Heart right ventricle (tissue), 16 donors: Measurements from ENCODE around the gene INO80B. TPM values are rescaled to one million over a fixed set of nuclear protein-coding genes. Genes with fewer than 3 reads are reported as not detected.
A peak's percentile ranks its signal among the peaks of the same experiment; 100 is the strongest.

ENCODE experiments used
- ATAC-seq, 8 donors: fragments of 200-7000 bp; cut with Tn5 transposase; one replicate each; pipeline ENCODE4 v1.9.1; 2020; ENCODE audit warnings: mild to moderate bottlenecking in 8 of 8, moderate library complexity in 8 of 8, moderate number of reproducible peaks in 1 of 8
- DNase-seq, 2 donors: peaks; one replicate each; pipeline ENCODE4 v3.0.0-alpha.2; 2020
- H3K27ac ChIP-seq, 10 donors: fragments of 200-600 bp; sonication (generic) in 2 of 10; one replicate each; pipeline versions ENCODE4 v1.5.0 to v1.8.0; 2020 to 2022; ENCODE audit warnings: mild to moderate bottlenecking in 3 of 10
- H3K27me3 ChIP-seq, 7 donors: fragments of 200-600 bp; one replicate each; pipeline ENCODE4 v1.8.0; 2021 to 2022; ENCODE audit warnings: mild to moderate bottlenecking in 2 of 7
- H3K36me3 ChIP-seq, 9 donors: fragments of 200-600 bp; sonication (generic) in 1 of 9; one replicate each; pipeline versions ENCODE4 v1.5.0 to v1.8.0; 2020 to 2022; ENCODE audit warnings: mild to moderate bottlenecking in 2 of 9
- H3K4me1 ChIP-seq, 9 donors: fragments of 200-600 bp; sonication (generic) in 1 of 9; one replicate each; pipeline versions ENCODE4 v1.5.0 to v1.8.0; 2020 to 2022; ENCODE audit warnings: mild to moderate bottlenecking in 4 of 9
- H3K4me3 ChIP-seq, 10 donors: fragments of 200-600 bp; sonication (generic) in 2 of 10; one replicate each; pipeline versions ENCODE4 v1.5.0 to v1.8.0; 2020 to 2022; ENCODE audit warnings: mild to moderate bottlenecking in 7 of 10, moderate library complexity in 2 of 10
- H3K9me3 ChIP-seq, 11 donors: fragments of 200-600 bp in 10 of 11; sonication (generic) in 2 of 11; one replicate each; pipeline versions ENCODE4 v1.5.0 to v1.8.0; 2013 to 2022; ENCODE audit warnings: mild to moderate bottlenecking in 2 of 11, control low read depth in 1 of 11, moderate library complexity in 1 of 11
- CTCF ChIP-seq, 9 donors: fragments of 200-600 bp; sonication (generic) in 2 of 9; IDR thresholded peaks; one replicate each; pipeline versions ENCODE4 v1.5.0 to v1.8.0; 2021 to 2022; ENCODE audit warnings: antibody characterized with exemption in 9 of 9, mild to moderate bottlenecking in 5 of 9, moderate library complexity in 1 of 9
- WGBS, 2 donors: extraction: QIAGEN DNeasy Blood & Tissue Kit; methylation state at CpG; one replicate each; pipeline ENCODE4 v1.1.7; 2013; ENCODE audit warnings: inconsistent platforms in 1 of 2; 5-methylcytosine and 5-hydroxymethylcytosine counted together
- intact Hi-C, 10 donors: fragments of 100-400 bp; cut with DNase I; formaldehyde crosslinking; loops; one replicate each; pipeline versions ENCODE4 v1.11.1 to v1.14.2; 2022
- polyA plus RNA-seq, 2 donors: library from polyadenylated mRNA; stranded (reverse); fragments of 200-250 nt; gene quantifications; one replicate each; pipeline ENCODE4 v1.2.3, GENCODE V29; 2013
- total RNA-seq, 10 donors: library from RNA; stranded (reverse); fragmentation: NEBNext Ultra II Directional in 3 of 10; extraction: Animal tissue kit (Norgen Biotek cat#: 25700) in 3 of 10; gene quantifications; one replicate each; pipeline versions ENCODE4 v1.2.1 to v1.2.4, GENCODE V29; 2021 to 2023
- donor health status: Arrhythmogenic right ventricular cardiomyopathy.
- donor health status: ischemic (EF 13 %, LVEDD 7.1; RV severe dilation, severe dysfunction).
- donor health status: healthy with polysubstance abuse.
- donor health status: DM: no; HTN: yes; CAD: no.
- donor health status: DM: no; HTN: no; CAD: no.
- donor health status: ischemic (EF 25% LVEDD 6.9; RV normal size, moderate dysfunction).
- donor health status: ischemic (EF 25% LVEDD 5.7; RV mildly dilated, moderate dysfunction).
- donor health status: healthy.
- donor health status: DM: yes; HTN: yes; CAD: no.
- donor health status: Ischemic cardiomyopathy.
- donor health status: ischemic (EF 35%, LVEDD 5.7; RV mildly dilated, moderate dysfunction).
- donor health status: nonischemic (EF 11% LVEDD 7.7; RV severe dilation, severe dysfunction).
- donor health status: DM: yes; HTN: yes; CAD: no.
- donor health status: PGD.
- donor health status: ischemic (EF 29% LVEDD 5.4; RV normal size, mild dysfunction).
- donor health status: nonischemic (EF 23%, LVEDD 6.1; RV moderate dilation, normal function).

INO80B gene
- total and polyA plus RNA-seq, 12 donors, result 8.9 to 40.7 (median 19.8) TPM

- TF ChIP-seq CTCF (IDR thresholded peaks at IDR 0.05), result no peak
- H3K4me1 ChIP-seq, result peaks cover 8 to 66% (median 48%) of the 10 kb centered on the region in 9 donors
- intact Hi-C loops, result loop anchor here in 3 of 10 donors (5.0 kb wide), 1 partner anchor 83 kb away; no protein-coding TSS in a partner anchor
- ATAC-seq, result no peak
- 92 to 93% methylated on average over 3 of the region's 3 CpGs for WGBS, 2 donors
- peak overlapping the region in 5 of 10 donors; percentile 61 to 85 (median 68) for H3K4me3 ChIP-seq
- DNase-seq, result no peak
- H3K27ac ChIP-seq, result peak overlapping the region in 2 of 10 donors; percentile 86 to 92
- H3K9me3 ChIP-seq, result no peaks in the 10 kb centered on the region
- H3K27me3 ChIP-seq, result peaks cover 0 to 56% (median 40%) of the 10 kb centered on the region in 7 donors
- peaks cover 0 to 20% (median 3%) of the 10 kb centered on the region in 9 donors for H3K36me3 ChIP-seq
These were observed 49.7 kb downstream of the INO80B start for GRCh38 chr2:74504591-74504990.

GRCh38 chr2:74505448-74506246, 50.8 kb downstream of the INO80B start:
- intact Hi-C loops, result loop anchor here in 1 of 10 donors (2.0 kb wide), 1 partner anchor 23 kb away; the partner anchor contains the start of genes CCDC142 and TTC31
- DNase-seq (no peak), ATAC-seq (no peak)
- peak overlapping the region in 4 of 10 donors; percentile 5 to 71 (median 39) for H3K4me3 ChIP-seq
- peak overlapping the region in 1 of 10 donors; percentile 97 for H3K27ac ChIP-seq
- no peaks in the 10 kb centered on the region for H3K9me3 ChIP-seq
- peaks cover 0 to 56% (median 40%) of the 10 kb centered on the region in 7 donors for H3K27me3 ChIP-seq
- no peak for TF ChIP-seq CTCF (IDR thresholded peaks at IDR 0.05)
- peaks cover 0 to 20% (median 3%) of the 10 kb centered on the region in 9 donors for H3K36me3 ChIP-seq
- peaks cover 8 to 60% (median 43%) of the 10 kb centered on the region in 9 donors for H3K4me1 ChIP-seq
- WGBS, 2 donors, result 95 to 96% methylated on average over 14 of the region's 14 CpGs

- H3K36me3 ChIP-seq, result peaks cover 0 to 20% (median 3%) of the 10 kb centered on the region in 9 donors
- TF ChIP-seq CTCF (IDR thresholded peaks at IDR 0.05), result peak in 8 of 9 donors; percentile 40 to 67 (median 49)
- WGBS, 2 donors, result 1% methylated on average over 54 to 56 of the region's 56 CpGs
- peaks cover 0 to 56% (median 43%) of the 10 kb centered on the region in 7 donors for H3K27me3 ChIP-seq
- intact Hi-C loops, result loop anchor here in 3 of 10 donors (1.0 to 2.0 kb wide), 4 partner anchors 22 to 49 kb away; partner anchors contain the start of genes AUP1 (in 2 of the 3), HTRA2 (in 2 of the 3), TTC31 (in 2 of the 3) and CCDC142 (in 1 of the 3)
- H3K4me1 ChIP-seq, result peaks cover 8 to 55% (median 43%) of the 10 kb centered on the region in 9 donors
- H3K27ac ChIP-seq, result peak within 1 kb of the TSS; percentile 95 to 99 (median 96)
- DNase-seq, result peak; percentile 99
- no peaks in the 10 kb centered on the region for H3K9me3 ChIP-seq
- peak within 1 kb of the TSS; percentile 64 to 83 (median 70) for H3K4me3 ChIP-seq
- ATAC-seq, result peak; percentile 95 to 97 (median 96)
These were observed 52.4 kb downstream of the INO80B start, which contains the start of gene PCGF1 for GRCh38 chr2:74507145-74507925. TSS of gene PCGF1 (minus strand) at chr2:74507695. CDS start at chr2:74507668, 27 bp downstream.

Other genes with a start within 250 kb of the INO80B start
- gene SLC4A5, start 111.7 kb upstream of the INO80B start, total RNA-seq, result 1 to 10 TPM in 8 of 10 donors, under 1 TPM in 2; 0.82 to 4.6 (median 1.9) TPM
- gene SLC4A5, start 111.7 kb upstream of the INO80B start, polyA plus RNA-seq, result 1 to 10 TPM in 1 of 2 donors, under 1 TPM in 1; 0.43 to 2.3 TPM
- gene DCTN1, start 74.8 kb upstream of the INO80B start, total RNA-seq, result 100 to 1,000 TPM; 140 to 285 (median 195) TPM
- gene DCTN1, start 74.8 kb upstream of the INO80B start, polyA plus RNA-seq, result 100 to 1,000 TPM; 123 to 168 TPM
- 1 to 10 TPM in 5 of 10 donors, under 1 TPM in 5; 0.52 to 1.7 (median 0.99) TPM for gene C2orf81, start 33.5 kb upstream of the INO80B start, total RNA-seq
- gene C2orf81, start 33.5 kb upstream of the INO80B start, polyA plus RNA-seq, result 1 to 10 TPM; 1.2 to 1.3 TPM
- 1 to 10 TPM; 1.1 to 6.7 (median 2.4) TPM for gene WDR54, start 33.4 kb upstream of the INO80B start, total RNA-seq
- 1 to 10 TPM; 2.9 to 8.7 TPM for gene WDR54, start 33.4 kb upstream of the INO80B start, polyA plus RNA-seq
- gene RTKN, start 13.2 kb upstream of the INO80B start, total RNA-seq, result 10 to 100 TPM in 8 of 10 donors, 1 to 10 TPM in 2; 9.3 to 23.4 (median 14.9) TPM
- 10 to 100 TPM; 25.5 to 33.9 TPM for gene RTKN, start 13.2 kb upstream of the INO80B start, polyA plus RNA-seq
- 10 to 100 TPM; 34.8 to 54.1 (median 45.8) TPM for gene WBP1, start 3.4 kb downstream of the INO80B start, total RNA-seq
- gene WBP1, start 3.4 kb downstream of the INO80B start, polyA plus RNA-seq, result 10 to 100 TPM; 39.4 to 59.8 TPM
- gene MOGS, start 10.3 kb downstream of the INO80B start, total RNA-seq, result 10 to 100 TPM; 12.1 to 28.3 (median 18.0) TPM
- 10 to 100 TPM; 25.6 to 30.4 TPM for gene MOGS, start 10.3 kb downstream of the INO80B start, polyA plus RNA-seq
- gene MRPL53, start 17.6 kb downstream of the INO80B start, total RNA-seq, result 100 to 1,000 TPM; 136 to 188 (median 150) TPM
- 100 to 1,000 TPM in 1 of 2 donors, 10 to 100 TPM in 1; 92.3 to 123 TPM for gene MRPL53, start 17.6 kb downstream of the INO80B start, polyA plus RNA-seq
- gene CCDC142, start 27.9 kb downstream of the INO80B start, total RNA-seq, result 10 to 100 TPM in 1 of 10 donors, 1 to 10 TPM in 9; 2.3 to 11.7 (median 5.5) TPM
- gene CCDC142, start 27.9 kb downstream of the INO80B start, polyA plus RNA-seq, result 10 to 100 TPM in 1 of 2 donors, 1 to 10 TPM in 1; 3.2 to 13.2 TPM
- gene TTC31, start 28.0 kb downstream of the INO80B start, total RNA-seq, result 10 to 100 TPM in 5 of 10 donors, 1 to 10 TPM in 5; 7.2 to 12.1 (median 9.4) TPM
- gene TTC31, start 28.0 kb downstream of the INO80B start, polyA plus RNA-seq, result 10 to 100 TPM in 1 of 2 donors, 1 to 10 TPM in 1; 8.4 to 18.7 TPM
- gene LBX2, start 44.5 kb downstream of the INO80B start, total RNA-seq, result 1 to 10 TPM in 2 of 10 donors, under 1 TPM in 6, not detected in 2; 0.17 to 1.5 (median 0.39) TPM
- gene LBX2, start 44.5 kb downstream of the INO80B start, polyA plus RNA-seq, result under 1 TPM; 0.44 to 0.64 TPM
- gene PCGF1, start 52.6 kb downstream of the INO80B start, total RNA-seq, result 10 to 100 TPM; 10.7 to 27.4 (median 14.9) TPM
- gene PCGF1, start 52.6 kb downstream of the INO80B start, polyA plus RNA-seq, result 10 to 100 TPM; 21.8 to 27.7 TPM
- gene TLX2, start 59.4 kb downstream of the INO80B start, total RNA-seq, result not detected
- gene TLX2, start 59.4 kb downstream of the INO80B start, polyA plus RNA-seq, result not detected
- gene DQX1, start 71.1 kb downstream of the INO80B start, total RNA-seq, result under 1 TPM in 1 of 10 donors, not detected in 9; 0.65 TPM
- gene DQX1, start 71.1 kb downstream of the INO80B start, polyA plus RNA-seq, result under 1 TPM in 1 of 2 donors, not detected in 1; 0.03 TPM
- 10 to 100 TPM; 31.4 to 74.2 (median 38.2) TPM for gene AUP1, start 74.6 kb downstream of the INO80B start, total RNA-seq
- gene AUP1, start 74.6 kb downstream of the INO80B start, polyA plus RNA-seq, result 100 to 1,000 TPM; 163 TPM
- gene HTRA2, start 74.8 kb downstream of the INO80B start, total RNA-seq, result 10 to 100 TPM; 21.2 to 29.6 (median 24.9) TPM
- gene HTRA2, start 74.8 kb downstream of the INO80B start, polyA plus RNA-seq, result 10 to 100 TPM; 26.5 to 41.0 TPM
- 1 to 10 TPM; 1.2 to 9.2 (median 2.4) TPM for gene LOXL3, start 98.9 kb downstream of the INO80B start, total RNA-seq
- 1 to 10 TPM; 2.9 to 3.4 TPM for gene LOXL3, start 98.9 kb downstream of the INO80B start, polyA plus RNA-seq
- 1 to 10 TPM; 1.9 to 7.7 (median 3.5) TPM for gene DOK1, start 99.6 kb downstream of the INO80B start, total RNA-seq
- 1 to 10 TPM; 3.1 to 5.9 TPM for gene DOK1, start 99.6 kb downstream of the INO80B start, polyA plus RNA-seq
- gene M1AP, start 193.2 kb downstream of the INO80B start, total RNA-seq, result under 1 TPM in 3 of 10 donors, not detected in 7; 0.12 to 0.42 (median 0.18) TPM
- under 1 TPM; 0.03 to 0.44 TPM for gene M1AP, start 193.2 kb downstream of the INO80B start, polyA plus RNA-seq
- 1 to 10 TPM; 1.5 to 5.1 (median 2.7) TPM for gene SEMA4F, start 199.2 kb downstream of the INO80B start, total RNA-seq
- 1 to 10 TPM; 1.1 to 1.2 TPM for gene SEMA4F, start 199.2 kb downstream of the INO80B start, polyA plus RNA-seq